Left lung (tissue), 10 donors: ENCODE measurements around the gene LRRC4C. TPM values are rescaled to one million over a fixed set of nuclear protein-coding genes. Genes with fewer than 3 reads are reported as not detected.

ENCODE experiments used
- ATAC-seq: fragments of 200-7000 bp; cut with Tn5 transposase; one replicate; pipeline ENCODE4 v1.9.1; 2020; ENCODE audit warnings: moderate library complexity
- DNase-seq, 4 donors: peaks; one replicate each; pipeline ENCODE4 v3.0.0-alpha.2; 2013 to 2020
- H3K27ac ChIP-seq, 2 donors: fragments of 200-600 bp; sonication (generic) in 1 of 2; one replicate each; pipeline versions ENCODE4 v1.5.0 to v1.8.0; 2020 to 2021
- H3K27me3 ChIP-seq, 2 donors: fragments of 200-600 bp; sonication (generic) in 1 of 2; one replicate each; pipeline versions ENCODE4 v1.5.0 to v1.8.0; 2020 to 2021
- H3K36me3 ChIP-seq, 2 donors: fragments of 200-600 bp; sonication (generic) in 1 of 2; one replicate each; pipeline versions ENCODE4 v1.5.0 to v1.8.0; 2020 to 2021
- H3K4me1 ChIP-seq, 2 donors: fragments of 200-600 bp; one replicate each; pipeline ENCODE4 v1.8.0; 2021
- H3K4me3 ChIP-seq, 2 donors: fragments of 200-600 bp; sonication (generic) in 1 of 2; one replicate each; pipeline versions ENCODE4 v1.5.0 to v1.8.0; 2020 to 2021; ENCODE audit warnings: mild to moderate bottlenecking in 1 of 2
- H3K9me3 ChIP-seq, 2 donors: fragments of 200-600 bp; sonication (generic) in 1 of 2; one replicate each; pipeline versions ENCODE4 v1.5.0 to v1.8.0; 2020 to 2021
- CTCF ChIP-seq, 2 donors: fragments of 200-600 bp; sonication (generic) in 1 of 2; IDR thresholded peaks; one replicate each; pipeline versions ENCODE4 v1.5.0 to v1.8.0; 2021; ENCODE audit warnings: antibody characterized with exemption in 2 of 2
- intact Hi-C, 2 donors: fragments of 100-400 bp; cut with DNase I; formaldehyde crosslinking; loops; one replicate each; pipeline versions ENCODE4 v1.11.2 to v1.14.2; 2022
- polyA plus RNA-seq, 6 donors: library from polyadenylated mRNA; unstranded; fragments of 120-200 nt; gene quantifications; one replicate each; pipeline ENCODE4 v1.2.1, GENCODE V29; 2013; ENCODE audit not compliant: insufficient read length in 6 of 6
- total RNA-seq, 2 donors: library from RNA; stranded (reverse); fragmentation: NEBNext Ultra II Directional; extraction: Animal tissue kit (Norgen Biotek cat#: 25700); gene quantifications; one replicate each; pipeline ENCODE4 v1.2.1, GENCODE V29; 2021
- donor health status: DM: no; HTN: yes; CAD: no.
- donor health status: DM: no; HTN: no; CAD: no.

The LRRC4C gene
- total and polyA plus RNA-seq, 8 donors: 0.50 to 6.8 (median 4.2) TPM

DNA sequence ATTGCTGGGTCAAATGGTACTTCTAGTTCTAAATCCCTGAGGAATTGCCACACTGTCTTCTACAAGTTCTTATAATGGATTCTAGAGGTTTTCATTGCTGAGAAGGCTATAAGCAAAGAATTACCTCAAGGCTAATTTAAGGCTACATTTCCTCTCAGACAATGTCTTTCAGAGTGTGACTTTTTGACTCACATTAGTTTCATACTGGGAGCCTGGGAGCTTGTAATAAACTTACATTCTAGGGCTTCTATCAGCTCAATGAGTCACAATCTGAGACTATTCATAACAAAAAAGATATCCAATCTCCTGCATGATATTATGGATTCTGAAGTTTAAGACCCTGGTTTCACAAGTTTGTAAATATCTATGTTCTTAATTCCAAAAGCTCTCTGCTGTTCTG is 408.7 kb downstream of the LRRC4C start:
- intact Hi-C loops: no loop called here
- no peak overlapping the region for H3K27ac ChIP-seq
- no peaks in the 10 kb centered on the region for H3K9me3 ChIP-seq
- H3K27me3 ChIP-seq: no peaks in the 10 kb centered on the region
- H3K4me3 ChIP-seq: no peak overlapping the region
- no peaks in the 10 kb centered on the region for H3K4me1 ChIP-seq
- DNase-seq (no peak), ATAC-seq (no peak)
- H3K36me3 ChIP-seq: no peaks in the 10 kb centered on the region
- no peak for TF ChIP-seq CTCF (IDR thresholded peaks at IDR 0.05)

- Histone ChIP-seq H3K9me3 (no peaks in the 10 kb centered on the region), H3K27ac (no peak overlapping the region), H3K27me3 (no peaks in the 10 kb centered on the region), H3K36me3 (no peaks in the 10 kb centered on the region), H3K4me3 (no peak overlapping the region), H3K4me1 (no peaks in the 10 kb centered on the region)
- intact Hi-C loops: no loop called here
- TF ChIP-seq CTCF (IDR thresholded peaks at IDR 0.05): no peak
- no peak for ATAC-seq
- no peak for DNase-seq
Observed at GRCh38 chr11:41047229-41047628, 412.2 kb downstream of the LRRC4C start.

DNA sequence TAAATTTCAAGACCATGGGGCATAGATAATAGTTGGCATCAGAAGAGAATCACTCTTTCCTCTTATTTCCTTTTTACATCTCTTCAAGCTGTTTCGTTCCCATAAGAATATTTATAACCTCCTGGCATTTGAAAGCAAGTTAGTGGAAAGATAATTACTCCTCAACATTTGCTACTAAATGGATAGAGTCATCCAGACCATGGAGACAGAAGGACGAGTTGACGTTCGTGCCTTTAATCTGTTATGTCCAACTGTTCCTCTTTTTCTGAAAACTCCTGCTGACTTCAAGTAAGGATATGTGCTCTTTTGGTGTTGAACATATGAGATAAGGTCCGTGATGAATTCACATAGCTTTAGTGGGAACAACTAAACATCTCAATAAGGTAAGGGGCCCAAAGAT is 414.2 kb downstream of the LRRC4C start:
- no peaks in the 10 kb centered on the region for H3K9me3 ChIP-seq
- TF ChIP-seq CTCF (IDR thresholded peaks at IDR 0.05): no peak
- no peaks in the 10 kb centered on the region for H3K27me3 ChIP-seq
- ATAC-seq (no peak), DNase-seq (no peak)
- no peaks in the 10 kb centered on the region for H3K4me1 ChIP-seq
- H3K4me3 ChIP-seq: no peak overlapping the region
- intact Hi-C loops: no loop called here
- H3K27ac ChIP-seq: no peak overlapping the region
- no peaks in the 10 kb centered on the region for H3K36me3 ChIP-seq

- ATAC-seq (no peak), DNase-seq (no peak)
- Histone ChIP-seq H3K36me3 (no peaks in the 10 kb centered on the region), H3K4me3 (no peak overlapping the region), H3K9me3 (no peaks in the 10 kb centered on the region), H3K4me1 (no peaks in the 10 kb centered on the region), H3K27ac (no peak overlapping the region), H3K27me3 (no peaks in the 10 kb centered on the region)
- TF ChIP-seq CTCF (IDR thresholded peaks at IDR 0.05): no peak
- intact Hi-C loops: no loop called here
Observed at GRCh38 chr11:41044747-41045146, 414.7 kb downstream of the LRRC4C start.

DNA sequence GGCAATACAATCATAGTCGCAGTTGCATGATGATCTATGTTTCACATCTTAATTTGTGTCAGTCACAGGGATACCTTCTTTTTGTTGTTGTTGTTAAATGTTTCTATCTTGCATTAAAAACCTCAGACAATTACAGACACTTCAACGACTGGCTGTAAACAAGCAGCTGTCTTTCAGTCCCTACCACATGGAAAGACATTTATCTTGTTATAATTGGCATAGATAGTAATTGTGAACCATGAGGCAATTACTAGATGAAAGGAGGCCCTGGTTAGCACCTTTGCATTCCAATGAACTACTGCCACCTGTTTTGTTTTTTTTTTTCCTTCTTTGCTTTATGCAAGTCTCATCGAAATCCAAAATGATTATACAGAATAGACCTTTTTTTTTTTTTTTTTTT is 416.8 kb downstream of the LRRC4C start:
- no peak overlapping the region for H3K27ac ChIP-seq
- no peak for ATAC-seq
- no peak overlapping the region for H3K4me3 ChIP-seq
- H3K27me3 ChIP-seq: no peaks in the 10 kb centered on the region
- no peak for TF ChIP-seq CTCF (IDR thresholded peaks at IDR 0.05)
- H3K36me3 ChIP-seq: no peaks in the 10 kb centered on the region
- intact Hi-C loops: no loop called here
- H3K9me3 ChIP-seq: no peaks in the 10 kb centered on the region
- H3K4me1 ChIP-seq: no peaks in the 10 kb centered on the region
- no peak for DNase-seq
